ENCODE measurements around the gene SNX17.
"Not testable (repeated sequence)": the region's sequence is repeated elsewhere in the genome, so short reads cannot be mapped to it uniquely, and the experiment has no call there.

The SNX17 gene

GRCh38 chr2:27370026-27370815 lies at the start of gene SNX17, which contains the start of gene EIF2B4:
Gene SNX17, plus strand, starts transcription at chr2:27370616. Its CDS starts 128 bp downstream, at chr2:27370744.
Gene EIF2B4, minus strand, starts transcription at chr2:27370338. Its CDS starts 24 bp downstream, at chr2:27370314.
- peak; percentile 98 for DNase-seq (ENCODE audit: low read depth)

GRCh38 chr2:27320958-27321543 lies 49.4 kb upstream of the SNX17 start:
- DNase-seq (ENCODE audit: low read depth): no peak

- no peak for DNase-seq (ENCODE audit: low read depth)
These were observed 48.1 kb upstream of the SNX17 start for GRCh38 chr2:27322301-27322765.

- peak; percentile 77 for DNase-seq (ENCODE audit: low read depth)
These were observed 47.4 kb upstream of the SNX17 start, which contains the start of gene MPV17 for GRCh38 chr2:27322766-27323595. Gene MPV17, minus strand, starts transcription at chr2:27323097. Its CDS starts 580 bp downstream, at chr2:27322517.

GRCh38 chr2:27323596-27324285 lies 46.7 kb upstream of the SNX17 start:
- DNase-seq (ENCODE audit: low read depth): no peak

- no peak for DNase-seq (ENCODE audit: low read depth)
These were observed 45.7 kb upstream of the SNX17 start for GRCh38 chr2:27324720-27325119.

- no peak for DNase-seq (ENCODE audit: low read depth)
These were observed 35.1 kb upstream of the SNX17 start for GRCh38 chr2:27335311-27335710.

- DNase-seq (ENCODE audit: low read depth): no peak
These were observed 34.2 kb upstream of the SNX17 start for GRCh38 chr2:27336173-27336572.

GRCh38 chr2:27347641-27348040 lies 22.8 kb upstream of the SNX17 start:
- no peak for DNase-seq (ENCODE audit: low read depth)

GRCh38 chr2:27350106-27350693 lies 20.2 kb upstream of the SNX17 start:
- no peak for DNase-seq (ENCODE audit: low read depth)

- DNase-seq (ENCODE audit: low read depth): no peak
These were observed 18.4 kb upstream of the SNX17 start for GRCh38 chr2:27351802-27352598.

GRCh38 chr2:27353386-27353761 lies 17.0 kb upstream of the SNX17 start:
- not testable (repeated sequence) for DNase-seq (ENCODE audit: low read depth)

- DNase-seq (ENCODE audit: low read depth): no peak
These were observed 16.4 kb upstream of the SNX17 start for GRCh38 chr2:27353762-27354596.

GRCh38 chr2:27354597-27354927 lies 15.9 kb upstream of the SNX17 start:
- no peak for DNase-seq (ENCODE audit: low read depth)

GRCh38 chr2:27356056-27356381 lies 14.4 kb upstream of the SNX17 start:
- no peak for DNase-seq (ENCODE audit: low read depth)

GRCh38 chr2:27356382-27357181 lies 13.8 kb upstream of the SNX17 start, which contains the start of gene GTF3C2:
Gene GTF3C2, minus strand, starts transcription at chr2:27356764. Its CDS starts 13,210 bp downstream, at chr2:27343554.
- peak; percentile 85 for DNase-seq (ENCODE audit: low read depth)

- DNase-seq (ENCODE audit: low read depth): no peak
These were observed 7.6 kb upstream of the SNX17 start for GRCh38 chr2:27362678-27363420.

GRCh38 chr2:27363933-27364332 lies 6.5 kb upstream of the SNX17 start:
- DNase-seq (ENCODE audit: low read depth): no peak
